NCI-H748 treated with DMSO at 0.1 percent for 48 hours (cell line): ENCODE measurements around the gene GPR17.

Source experiments
- DNase-seq: peaks from one replicate; lab custom pipeline; 2025; lab: John Stamatoyannopoulos, UW

Gene GPR17

GRCh38 chr2:127645395-127646291 is at the start of gene GPR17:
Gene GPR17 (plus strand): TSS chr2:127646153. CDS start chr2:127650736, 4,583 bp downstream.
- DNase-seq: no peak

- DNase-seq: no peak
These were observed 49.5 kb upstream of the GPR17 start for GRCh38 chr2:127596311-127597045.

GRCh38 chr2:127597046-127597983 is 48.6 kb upstream of the GPR17 start:
- no peak for DNase-seq

GRCh38 chr2:127597984-127598380 is 48.0 kb upstream of the GPR17 start:
- no peak for DNase-seq

GRCh38 chr2:127598711-127599110 is 47.2 kb upstream of the GPR17 start:
- no peak for DNase-seq

GRCh38 chr2:127599211-127599610 is 46.7 kb upstream of the GPR17 start:
- no peak for DNase-seq

- DNase-seq: no peak
These were observed 41.0 kb upstream of the GPR17 start for GRCh38 chr2:127604986-127605385.

GRCh38 chr2:127605691-127606263 is 40.2 kb upstream of the GPR17 start:
- no peak for DNase-seq

GRCh38 chr2:127606625-127607398 is 39.1 kb upstream of the GPR17 start:
- DNase-seq: no peak

GRCh38 chr2:127607399-127607908 is 38.5 kb upstream of the GPR17 start:
- no peak for DNase-seq

GRCh38 chr2:127608061-127609030 is 37.6 kb upstream of the GPR17 start:
- no peak for DNase-seq

GRCh38 chr2:127609031-127609751 is 36.8 kb upstream of the GPR17 start:
- no peak for DNase-seq

- no peak for DNase-seq
These were observed 36.1 kb upstream of the GPR17 start for GRCh38 chr2:127609818-127610217.

- no peak for DNase-seq
These were observed 35.4 kb upstream of the GPR17 start for GRCh38 chr2:127610561-127610960.

GRCh38 chr2:127611076-127611925 is 34.7 kb upstream of the GPR17 start:
- DNase-seq: no peak

- DNase-seq: no peak
These were observed 33.7 kb upstream of the GPR17 start for GRCh38 chr2:127612111-127612822.

- DNase-seq: no peak
These were observed 31.7 kb upstream of the GPR17 start for GRCh38 chr2:127614246-127614645.
